HAP-1 (cell line): ENCODE results near the gene HEPHL1.

Experiments used
- DNase-seq, 2 experiments: peaks; one replicate each; pipeline ENCODE4 v3.0.0-alpha.2; 2016 to 2020; ENCODE audit warnings: low spot score in 2 of 2
- H3K27me3 ChIP-seq: fragments of 250-450 bp; sonication (Bioruptor Pico); 2 replicates; pipeline ENCODE4 v1.5.1; 2020; ENCODE audit warnings: low read depth, mild to moderate bottlenecking, moderate library complexity
- H3K36me3 ChIP-seq: fragments of 250-450 bp; sonication (Bioruptor Pico); replicated peaks from 2 replicates; pipeline ENCODE4 v1.5.1; 2020; ENCODE audit warnings: mild to moderate bottlenecking
- H3K4me1 ChIP-seq: fragments of 250-450 bp; sonication (Bioruptor Pico); 2 replicates; pipeline ENCODE4 v1.5.1; 2020; ENCODE audit warnings: mild to moderate bottlenecking
- H3K4me3 ChIP-seq: fragments of 250-450 bp; sonication (Bioruptor Pico); 2 replicates; pipeline ENCODE4 v1.5.1; 2020; ENCODE audit warnings: mild to moderate bottlenecking, moderate library complexity
- H3K9me3 ChIP-seq: fragments of 250-450 bp; sonication (Bioruptor Pico); 2 replicates; pipeline ENCODE4 v1.5.1; 2020; ENCODE audit warnings: mild to moderate bottlenecking, moderate library complexity
- in situ Hi-C: fragments of 300-500 bp; cut with MboI; formaldehyde crosslinking; loops from 3 replicates; pipeline ENCODE4 v1.14.3; 2020; ENCODE audit warnings: low sequenced_read_pairs, inconsistent platforms, mixed read lengths

Gene HEPHL1

GRCh38 chr11:94077552-94078293, 56.6 kb downstream of the HEPHL1 start:
- H3K36me3 ChIP-seq, result no peaks in the 10 kb centered on the region
- no peak for DNase-seq
- in situ Hi-C loops, result no loop called here
- peaks cover 10% of the 10 kb centered on the region; the same call in 1 of the 2 replicates for H3K27me3 ChIP-seq
- no peaks in the 10 kb centered on the region for H3K9me3 ChIP-seq
- H3K4me3 ChIP-seq, result no peak overlapping the region
- no peaks in the 10 kb centered on the region for H3K4me1 ChIP-seq

GRCh38 chr11:94084164-94084563, 63.0 kb downstream of the HEPHL1 start:
- H3K4me1 ChIP-seq, result no peaks in the 10 kb centered on the region
- in situ Hi-C loops, result no loop called here
- no peaks in the 10 kb centered on the region for H3K36me3 ChIP-seq
- peaks cover 17% of the 10 kb centered on the region; the same call in 1 of the 2 replicates for H3K27me3 ChIP-seq
- H3K9me3 ChIP-seq, result no peaks in the 10 kb centered on the region
- no peak overlapping the region for H3K4me3 ChIP-seq
- no peak for DNase-seq

GRCh38 chr11:94088906-94089305, 67.8 kb downstream of the HEPHL1 start:
- no peak overlapping the region for H3K4me3 ChIP-seq
- H3K36me3 ChIP-seq, result no peaks in the 10 kb centered on the region
- H3K4me1 ChIP-seq, result no peaks in the 10 kb centered on the region
- no peaks in the 10 kb centered on the region for H3K9me3 ChIP-seq
- no peak for DNase-seq
- in situ Hi-C loops, result no loop called here
- H3K27me3 ChIP-seq, result peaks cover 7% of the 10 kb centered on the region; the same call in 1 of the 2 replicates

GRCh38 chr11:94089341-94089740, 68.2 kb downstream of the HEPHL1 start:
- H3K4me3 ChIP-seq, result no peak overlapping the region
- H3K4me1 ChIP-seq, result no peaks in the 10 kb centered on the region
- H3K9me3 ChIP-seq, result no peaks in the 10 kb centered on the region
- in situ Hi-C loops, result no loop called here
- H3K27me3 ChIP-seq, result peaks cover 7% of the 10 kb centered on the region; the same call in 1 of the 2 replicates
- H3K36me3 ChIP-seq, result no peaks in the 10 kb centered on the region
- DNase-seq, result no peak

- H3K4me1 ChIP-seq, result no peaks in the 10 kb centered on the region
- no peaks in the 10 kb centered on the region for H3K9me3 ChIP-seq
- no peak for DNase-seq
- in situ Hi-C loops, result no loop called here
- peaks cover 4% of the 10 kb centered on the region; the same call in 1 of the 2 replicates for H3K27me3 ChIP-seq
- no peak overlapping the region for H3K4me3 ChIP-seq
- H3K36me3 ChIP-seq, result no peaks in the 10 kb centered on the region
Measured at GRCh38 chr11:94090401-94090800, 69.2 kb downstream of the HEPHL1 start.

GRCh38 chr11:94091091-94091490, 69.9 kb downstream of the HEPHL1 start:
- H3K36me3 ChIP-seq, result no peaks in the 10 kb centered on the region
- no peaks in the 10 kb centered on the region for H3K4me1 ChIP-seq
- in situ Hi-C loops, result no loop called here
- peaks cover 3% of the 10 kb centered on the region; the same call in 1 of the 2 replicates for H3K27me3 ChIP-seq
- no peak overlapping the region for H3K4me3 ChIP-seq
- no peak for DNase-seq
- H3K9me3 ChIP-seq, result no peaks in the 10 kb centered on the region

- DNase-seq, result no peak
- in situ Hi-C loops, result no loop called here
- H3K4me3 ChIP-seq, result no peak overlapping the region
- H3K9me3 ChIP-seq, result no peaks in the 10 kb centered on the region
- no peaks in the 10 kb centered on the region for H3K36me3 ChIP-seq
- no peaks in the 10 kb centered on the region for H3K4me1 ChIP-seq
- H3K27me3 ChIP-seq, result no peaks in the 10 kb centered on the region
Measured at GRCh38 chr11:94100253-94100652, 79.1 kb downstream of the HEPHL1 start.

DNA sequence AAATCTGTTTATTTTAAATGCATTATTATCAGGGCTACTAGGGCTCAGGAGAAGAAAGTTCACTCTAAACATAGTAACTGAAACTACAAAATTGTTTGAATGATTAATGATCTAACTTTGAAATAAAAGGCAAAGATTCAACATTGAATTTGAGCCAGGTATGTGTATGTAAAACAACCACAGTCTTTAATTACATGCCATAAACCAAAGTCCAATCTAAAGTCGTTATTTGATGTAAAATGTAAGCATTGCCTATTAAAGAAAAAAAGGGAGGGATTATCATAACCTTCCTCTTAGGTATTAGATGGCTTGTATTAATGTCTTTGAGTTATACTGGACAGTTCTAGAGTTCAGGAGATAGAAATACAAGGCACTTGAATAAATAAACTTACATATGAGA, 82.3 kb downstream of the HEPHL1 start:
- no peaks in the 10 kb centered on the region for H3K4me1 ChIP-seq
- H3K4me3 ChIP-seq, result no peak overlapping the region
- no peaks in the 10 kb centered on the region for H3K27me3 ChIP-seq
- no peaks in the 10 kb centered on the region for H3K9me3 ChIP-seq
- no peak for DNase-seq
- in situ Hi-C loops, result no loop called here
- H3K36me3 ChIP-seq, result no peaks in the 10 kb centered on the region

DNA sequence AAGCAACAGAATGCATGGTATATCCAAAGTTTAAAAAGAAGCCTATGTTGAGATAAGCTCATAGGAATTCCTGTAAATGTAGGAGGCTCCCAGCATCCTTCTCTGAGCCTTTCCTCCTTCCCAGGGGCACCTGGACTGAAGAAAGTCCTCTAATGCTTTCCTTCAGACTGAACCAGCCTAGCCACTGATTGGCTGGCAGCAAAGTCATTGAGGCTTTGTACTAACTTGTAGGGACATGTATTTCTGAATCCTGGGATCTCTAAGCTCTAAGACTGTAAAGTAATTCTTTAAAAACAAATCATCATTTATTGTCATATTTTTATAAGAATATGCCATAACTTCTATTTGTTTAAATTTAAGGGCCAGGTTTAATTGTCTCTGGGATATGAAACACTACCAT, 83.6 kb downstream of the HEPHL1 start:
- Histone ChIP-seq H3K36me3 (no peaks in the 10 kb centered on the region), H3K27me3 (no peaks in the 10 kb centered on the region), H3K4me3 (no peak overlapping the region), H3K9me3 (no peaks in the 10 kb centered on the region), H3K4me1 (no peaks in the 10 kb centered on the region)
- in situ Hi-C loops, result no loop called here
- DNase-seq, result no peak

DNA sequence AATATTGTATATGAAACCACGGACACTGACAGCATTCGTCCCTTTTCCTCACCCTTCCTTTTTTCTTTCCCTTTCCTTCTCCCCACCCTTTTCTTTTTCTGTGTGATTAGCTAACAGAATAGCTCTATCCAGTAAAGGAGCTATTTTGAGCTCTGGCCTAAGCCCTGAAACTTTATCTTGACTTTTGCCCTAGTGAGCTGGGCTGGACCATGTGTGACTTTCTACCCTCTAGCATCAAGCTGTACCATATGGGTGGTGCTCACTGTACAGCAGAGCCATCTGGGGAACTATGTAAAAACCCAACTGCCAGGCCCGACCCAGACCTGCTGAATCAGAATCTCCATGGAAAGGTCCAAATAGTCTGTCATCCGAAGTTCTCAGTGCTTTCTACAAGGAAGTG, 85.6 kb downstream of the HEPHL1 start:
- in situ Hi-C loops, result no loop called here
- no peaks in the 10 kb centered on the region for H3K9me3 ChIP-seq
- H3K4me3 ChIP-seq, result no peak overlapping the region
- H3K36me3 ChIP-seq, result no peaks in the 10 kb centered on the region
- DNase-seq, result no peak
- no peaks in the 10 kb centered on the region for H3K27me3 ChIP-seq
- H3K4me1 ChIP-seq, result no peaks in the 10 kb centered on the region

- Histone ChIP-seq H3K4me1 (no peaks in the 10 kb centered on the region), H3K4me3 (no peak overlapping the region), H3K9me3 (no peaks in the 10 kb centered on the region), H3K27me3 (no peaks in the 10 kb centered on the region), H3K36me3 (no peaks in the 10 kb centered on the region)
- no peak for DNase-seq
- in situ Hi-C loops, result no loop called here
Measured at GRCh38 chr11:94107363-94107762, 86.2 kb downstream of the HEPHL1 start.

DNA sequence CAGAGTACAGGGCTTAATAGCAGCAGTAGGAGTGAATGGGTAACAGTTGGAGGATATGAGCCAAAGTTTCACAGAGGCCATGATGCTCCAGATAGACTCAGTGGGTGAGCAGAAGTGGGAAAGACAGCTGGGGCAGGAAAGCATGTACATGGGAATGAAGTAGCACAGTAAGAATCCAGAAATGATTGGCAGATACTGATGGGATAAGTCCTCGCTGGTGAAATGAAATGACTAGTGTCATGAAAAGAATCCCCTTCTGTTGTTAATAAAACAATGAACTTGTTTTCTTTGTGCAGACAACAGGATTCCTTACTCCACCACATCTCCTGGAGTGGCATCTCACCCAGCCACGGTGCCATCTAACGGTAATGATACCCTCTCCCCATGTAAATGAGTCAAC, 90.1 kb downstream of the HEPHL1 start:
- no peaks in the 10 kb centered on the region for H3K27me3 ChIP-seq
- H3K36me3 ChIP-seq, result no peaks in the 10 kb centered on the region
- no peak overlapping the region for H3K4me3 ChIP-seq
- no peak for DNase-seq
- H3K9me3 ChIP-seq, result no peaks in the 10 kb centered on the region
- no peaks in the 10 kb centered on the region; the same call in 1 of the 2 replicates for H3K4me1 ChIP-seq
- in situ Hi-C loops, result no loop called here

DNA sequence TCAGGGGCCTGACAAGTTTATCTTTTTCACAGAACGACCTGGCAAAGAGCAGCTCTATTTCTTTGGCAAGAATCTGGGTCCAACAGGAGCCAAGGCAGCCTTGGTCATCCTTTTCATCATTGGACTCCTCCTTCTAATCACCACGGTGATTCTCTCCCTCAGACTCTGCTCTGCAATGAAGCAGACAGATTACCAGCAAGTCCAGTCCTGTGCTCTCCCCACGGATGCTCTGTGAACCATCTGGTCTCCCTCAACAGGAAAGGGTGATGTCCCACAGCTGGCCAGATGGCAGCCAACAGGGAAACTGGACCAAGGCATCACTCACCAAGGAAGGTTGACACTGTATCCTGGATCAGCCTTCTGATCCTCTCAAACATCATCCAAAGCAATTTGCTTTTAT, 90.5 kb downstream of the HEPHL1 start:
- H3K9me3 ChIP-seq, result no peaks in the 10 kb centered on the region
- H3K4me3 ChIP-seq, result no peak overlapping the region
- H3K4me1 ChIP-seq, result no peaks in the 10 kb centered on the region; the same call in 1 of the 2 replicates
- no peaks in the 10 kb centered on the region for H3K36me3 ChIP-seq
- in situ Hi-C loops, result no loop called here
- no peaks in the 10 kb centered on the region for H3K27me3 ChIP-seq
- no peak for DNase-seq

GRCh38 chr11:94112206-94112953, 91.2 kb downstream of the HEPHL1 start:
- Histone ChIP-seq H3K4me1 (no peaks in the 10 kb centered on the region; the same call in 1 of the 2 replicates), H3K27me3 (no peaks in the 10 kb centered on the region), H3K4me3 (no peak overlapping the region), H3K36me3 (no peaks in the 10 kb centered on the region), H3K9me3 (no peaks in the 10 kb centered on the region)
- in situ Hi-C loops, result no loop called here
- no peak for DNase-seq
